ENCODE measurements around the gene RSPO1. TPM values are rescaled to one million over a fixed set of nuclear protein-coding genes. Genes with fewer than 3 reads are reported as not detected.
"Not testable (repeated sequence)": the region's sequence is repeated elsewhere in the genome, so short reads cannot be mapped to it uniquely, and the experiment has no call there.

The RSPO1 gene
- not detected for total RNA-seq
- polyA plus RNA-seq (2013, experiment 1 of 2): 9.5 TPM
- polyA plus RNA-seq (2013, experiment 2 of 2): 7.9 TPM
- long read RNA-seq, experiment 1: 0 reads
- long read RNA-seq, experiment 2: 0 reads
- long read RNA-seq, experiment 3: 0 reads
- long read RNA-seq, experiment 4: 0 reads

GRCh38 chr1:37634244-37634991, at the start of gene RSPO1:
Gene RSPO1, minus strand, starts transcription at chr1:37634892. Its CDS starts 5,231 bp downstream, at chr1:37629661.
- H3K27ac Mint-ChIP-seq: no peak within 1 kb of the TSS
- no peaks in the 10 kb centered on the region for H3K4me1 ChIP-seq (ENCODE audit: control insufficient read depth, insufficient read depth, low read length)
- H3K36me3 Mint-ChIP-seq (ENCODE audit: low read depth): no peaks in the 10 kb centered on the region
- H3K4me1 Mint-ChIP-seq: no peaks in the 10 kb centered on the region
- H3K36me3 ChIP-seq (ENCODE audit: control insufficient read depth, insufficient read depth, low read length): no peaks in the 10 kb centered on the region
- DNase-seq: peak; percentile 73
- no peaks in the 10 kb centered on the region for H3K9me3 Mint-ChIP-seq
- no peak for TF ChIP-seq CTCF (conservative IDR thresholded peaks at IDR 0.05)
- no peak within 1 kb of the TSS for H3K4me3 ChIP-seq (ENCODE audit: low read length)
- WGBS, 2 experiments (ENCODE audit: insufficient coverage in 1 of 2, insufficient read length in 1 of 2): 2 to 3% methylated on average over 17 to 72 of the region's 72 CpGs
- no peak within 1 kb of the TSS for H3K27ac ChIP-seq (ENCODE audit: low read depth, low read length)
- peaks cover 50% of the 10 kb centered on the region for H3K27me3 Mint-ChIP-seq (ENCODE audit: insufficient read depth)
- H3K9me3 ChIP-seq (ENCODE audit: control insufficient read depth, low read length): no peaks in the 10 kb centered on the region
- H3K27me3 ChIP-seq (ENCODE audit: control insufficient read depth, insufficient read depth, low read length, poor library complexity, severe bottlenecking): peaks cover 100% of the 10 kb centered on the region
- no peak within 1 kb of the TSS for H3K9ac ChIP-seq (ENCODE audit: extremely low read depth, low read length, poor library complexity, severe bottlenecking)
- peak within 1 kb of the TSS; percentile 40 for H3K4me3 Mint-ChIP-seq

- H3K4me1 ChIP-seq (ENCODE audit: control insufficient read depth, insufficient read depth, low read length); H3K4me1 Mint-ChIP-seq; H3K9me3 Mint-ChIP-seq; DNase-seq; H3K27ac ChIP-seq (ENCODE audit: low read depth, low read length); H3K27ac Mint-ChIP-seq; H3K9ac ChIP-seq (ENCODE audit: extremely low read depth, low read length, poor library complexity, severe bottlenecking); H3K4me3 ChIP-seq (ENCODE audit: low read length); H3K4me3 Mint-ChIP-seq; H3K27me3 Mint-ChIP-seq (ENCODE audit: insufficient read depth); H3K27me3 ChIP-seq (ENCODE audit: control insufficient read depth, insufficient read depth, low read length, poor library complexity, severe bottlenecking); H3K9me3 ChIP-seq (ENCODE audit: control insufficient read depth, low read length): not testable (repeated sequence)
- H3K36me3 Mint-ChIP-seq (ENCODE audit: low read depth): peaks cover 51% of the 10 kb centered on the region
- WGBS, 2 experiments (ENCODE audit: insufficient coverage in 1 of 2, insufficient read length in 1 of 2): 90 to 93% methylated on average over 6 to 9 of the region's 9 CpGs
- peaks cover 64% of the 10 kb centered on the region for H3K36me3 ChIP-seq (ENCODE audit: control insufficient read depth, insufficient read depth, low read length)
Observed at GRCh38 chr1:37684182-37684581, 49.5 kb upstream of the RSPO1 start.

- Mint-ChIP-seq H3K27ac (no peak overlapping the region), H3K4me1 (no peaks in the 10 kb centered on the region), H3K4me3 (no peak overlapping the region), H3K9me3 (no peaks in the 10 kb centered on the region), H3K27me3 (ENCODE audit: insufficient read depth) (peaks cover 10% of the 10 kb centered on the region), H3K36me3 (ENCODE audit: low read depth) (peaks cover 40% of the 10 kb centered on the region)
- Histone ChIP-seq H3K9me3 (ENCODE audit: control insufficient read depth, low read length) (no peaks in the 10 kb centered on the region), H3K27me3 (ENCODE audit: control insufficient read depth, insufficient read depth, low read length, poor library complexity, severe bottlenecking) (peaks cover 14% of the 10 kb centered on the region), H3K4me1 (ENCODE audit: control insufficient read depth, insufficient read depth, low read length) (no peaks in the 10 kb centered on the region), H3K4me3 (ENCODE audit: low read length) (no peak overlapping the region), H3K36me3 (ENCODE audit: control insufficient read depth, insufficient read depth, low read length) (peaks cover 48% of the 10 kb centered on the region), H3K27ac (ENCODE audit: low read depth, low read length) (no peak overlapping the region), H3K9ac (ENCODE audit: extremely low read depth, low read length, poor library complexity, severe bottlenecking) (no peak overlapping the region)
- DNase-seq: peak; percentile 90
- TF ChIP-seq CTCF (conservative IDR thresholded peaks at IDR 0.05): peak; percentile 97
- WGBS, 2 experiments (ENCODE audit: insufficient coverage in 1 of 2, insufficient read length in 1 of 2): 78 to 80% methylated on average over 5 of the region's 5 CpGs
Observed at GRCh38 chr1:37682334-37682987, 47.8 kb upstream of the RSPO1 start.

Measured in endodermal cell (in vitro differentiated cells).